WI38 (cell line): ENCODE data around the gene CHKB.
A peak's percentile ranks its signal among the peaks of the same experiment; 100 is the strongest.
"Not testable (repeated sequence)": the region's sequence is repeated elsewhere in the genome, so short reads cannot be mapped to it uniquely, and the experiment has no call there.

ENCODE experiments used
- H3K4me3 ChIP-seq: 2 replicates; pipeline ENCODE4 v1.5.1; 2011; ENCODE audit warnings: low read depth, mild to moderate bottlenecking, control low read depth, low read length
- CTCF ChIP-seq: IDR thresholded peaks from 2 replicates; pipeline ENCODE4 v1.5.1; 2012; ENCODE audit warnings: low read depth, mild to moderate bottlenecking, control low read depth, low read length

CHKB gene

GRCh38 chr22:50545522-50546325, 36.9 kb downstream of the CHKB start, which contains the start of gene KLHDC7B:
Gene KLHDC7B (plus strand): TSS chr22:50545899. CDS start chr22:50546244, 345 bp downstream.
- no peak within 1 kb of the TSS for H3K4me3 ChIP-seq
- 0 out of 2 replicates have a peak, but pooled peaks have one; percentile 15 for TF ChIP-seq CTCF

GRCh38 chr22:50544746-50545253, 37.8 kb downstream of the CHKB start:
- TF ChIP-seq CTCF = no peak

GRCh38 chr22:50544078-50544745, 38.4 kb downstream of the CHKB start:
- H3K4me3 ChIP-seq = no peak overlapping the region

More at GRCh38 chr22:50544746-50545253, 37.8 kb downstream of the CHKB start:
- H3K4me3 ChIP-seq = no peak overlapping the region

GRCh38 chr22:50542416-50542927, 40.2 kb downstream of the CHKB start:
- TF ChIP-seq CTCF = no peak
- H3K4me3 ChIP-seq = no peak overlapping the region

More at GRCh38 chr22:50544078-50544745, 38.4 kb downstream of the CHKB start:
- TF ChIP-seq CTCF = peak; percentile 54

- H3K4me3 ChIP-seq = not testable (repeated sequence)
Observed at GRCh38 chr22:50541667-50542026, 41.0 kb downstream of the CHKB start.

GRCh38 chr22:50540381-50540780, 42.3 kb downstream of the CHKB start:
- TF ChIP-seq CTCF = no peak

GRCh38 chr22:50537765-50538164, 44.9 kb downstream of the CHKB start:
- no peak overlapping the region for H3K4me3 ChIP-seq
- no peak for TF ChIP-seq CTCF

More at GRCh38 chr22:50540381-50540780, 42.3 kb downstream of the CHKB start:
- H3K4me3 ChIP-seq = no peak overlapping the region
